ENCODE results near the gene CRHBP.
A peak's percentile ranks its signal among the peaks of the same experiment; 100 is the strongest.
"Not testable (repeated sequence)": the region's sequence is repeated elsewhere in the genome, so short reads cannot be mapped to it uniquely, and the experiment has no call there.

Gene CRHBP

DNA sequence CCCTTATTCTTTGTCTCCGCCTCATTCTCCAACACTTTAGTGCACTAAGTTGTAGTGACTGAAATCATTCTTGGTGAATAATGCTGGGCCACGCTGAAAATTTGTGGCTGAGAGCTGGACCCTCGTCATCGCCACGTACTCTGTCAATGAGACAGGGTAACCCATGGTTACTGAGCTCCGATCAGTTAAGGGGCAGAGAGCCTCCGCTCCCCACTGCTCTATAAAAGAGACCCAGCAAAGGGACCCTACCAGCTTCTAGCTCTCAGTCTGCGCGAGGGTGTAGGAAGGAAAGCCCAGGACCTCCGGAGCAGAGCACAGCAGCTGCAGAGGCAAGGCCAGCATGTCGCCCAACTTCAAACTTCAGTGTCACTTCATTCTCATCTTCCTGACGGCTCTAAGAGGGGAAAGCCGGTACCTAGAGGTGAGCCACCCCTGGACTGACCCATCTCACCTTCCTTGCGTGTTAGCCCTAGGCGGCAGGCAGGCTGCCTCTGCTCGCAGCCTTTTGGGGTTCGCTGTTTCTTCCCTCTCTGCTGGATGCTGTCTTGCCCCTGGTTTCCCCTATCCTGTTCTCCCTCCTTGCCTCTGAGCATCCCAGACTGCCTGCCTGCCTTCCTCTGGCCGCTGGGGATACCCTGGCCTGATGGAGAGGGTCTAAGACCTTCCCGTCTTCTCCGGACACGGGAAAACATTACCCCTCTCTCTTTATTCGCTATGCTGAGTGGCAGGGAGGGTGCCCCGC is at the start of gene CRHBP:
Gene CRHBP, plus strand, starts transcription at position 251 of the 742 bp plus-strand sequence. Its CDS starts 90 bp downstream, at position 341.
- DNase-seq: no peak

GRCh38 chr5:76908166-76908565 is 44.7 kb upstream of the CRHBP start:
- DNase-seq: no peak

GRCh38 chr5:76910344-76910933 is 42.4 kb upstream of the CRHBP start:
- DNase-seq: not testable (repeated sequence)

- not testable (repeated sequence) for DNase-seq
Measured at GRCh38 chr5:76914671-76915070, 38.2 kb upstream of the CRHBP start.

GRCh38 chr5:76918539-76918938 is 34.3 kb upstream of the CRHBP start:
- no peak for DNase-seq

- DNase-seq: no peak
Measured at GRCh38 chr5:76920491-76920890, 32.4 kb upstream of the CRHBP start.

- DNase-seq: no peak
Measured at GRCh38 chr5:76926329-76927105, 26.3 kb upstream of the CRHBP start.

GRCh38 chr5:76927961-76928360 is 24.9 kb upstream of the CRHBP start:
- peak; percentile 31 for DNase-seq

- no peak for DNase-seq
Measured at GRCh38 chr5:76930083-76930482, 22.8 kb upstream of the CRHBP start.

GRCh38 chr5:76938177-76938576 is 14.7 kb upstream of the CRHBP start:
- DNase-seq: no peak

- DNase-seq: no peak
Measured at GRCh38 chr5:76941000-76941399, 11.8 kb upstream of the CRHBP start.

- no peak for DNase-seq
Measured at GRCh38 chr5:76941442-76941841, 11.4 kb upstream of the CRHBP start.

DNA sequence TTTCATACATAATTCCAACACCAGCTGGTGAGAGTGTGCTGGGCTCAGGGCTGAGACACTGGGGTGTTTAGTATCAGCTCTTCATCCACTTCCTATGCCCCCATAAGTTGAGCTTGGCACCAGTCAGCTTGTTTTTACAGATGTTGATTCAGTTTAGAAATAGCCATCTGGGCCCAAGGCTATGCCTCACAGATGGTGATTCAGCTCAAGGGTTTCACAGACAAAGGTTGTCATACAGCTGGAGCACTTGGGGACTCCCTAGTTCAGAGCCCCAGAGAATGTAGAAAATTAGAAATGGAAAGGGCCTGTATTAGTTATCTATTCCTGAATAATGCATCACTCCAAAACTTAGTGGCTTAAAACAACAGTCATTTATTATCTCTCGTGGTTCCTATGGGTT is 10.3 kb upstream of the CRHBP start:
- no peak for DNase-seq

DNA sequence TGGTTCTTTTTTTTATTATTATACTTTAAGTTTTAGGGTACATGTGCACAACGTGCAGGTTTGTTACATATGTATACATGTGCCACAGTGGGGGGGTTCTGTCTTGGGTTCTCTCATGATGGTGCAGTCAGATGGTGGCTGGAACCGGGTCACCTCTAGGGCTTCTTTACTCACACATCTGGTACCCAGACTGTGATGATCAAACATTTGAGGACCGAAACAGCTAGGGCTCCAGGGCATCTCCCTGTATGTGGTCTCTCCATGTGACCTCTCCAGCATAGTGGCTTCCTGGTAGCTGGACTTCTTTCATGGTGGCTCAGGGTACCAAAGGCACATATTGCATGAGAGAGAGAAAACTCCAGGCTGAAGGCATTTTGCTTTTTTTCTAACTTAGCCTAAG is 9.8 kb upstream of the CRHBP start:
- no peak for DNase-seq

- no peak for DNase-seq
Measured at GRCh38 chr5:76944638-76945037, 8.2 kb upstream of the CRHBP start.

DNA sequence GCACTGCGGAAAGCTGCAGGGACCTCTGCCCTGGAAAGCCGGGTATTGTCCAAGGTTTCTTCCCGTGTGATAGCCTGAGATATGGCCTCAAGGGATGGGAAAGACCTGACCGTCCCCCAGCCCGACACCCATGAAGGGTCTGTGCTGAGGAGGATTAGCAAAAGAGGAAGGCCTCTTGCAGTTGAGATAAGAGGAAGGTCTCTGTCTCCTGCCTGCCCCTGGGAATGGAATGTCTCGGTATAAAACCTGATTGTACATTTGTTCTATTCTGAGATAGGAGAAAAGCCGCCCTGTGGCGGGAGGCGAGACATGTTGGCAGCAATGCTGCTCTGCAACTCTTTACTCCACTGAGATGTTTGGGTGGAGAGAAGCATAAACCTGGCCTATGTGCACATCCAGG is 7.6 kb upstream of the CRHBP start:
- not testable (repeated sequence) for DNase-seq

GRCh38 chr5:76946090-76946489 is 6.8 kb upstream of the CRHBP start:
- no peak for DNase-seq

DNA sequence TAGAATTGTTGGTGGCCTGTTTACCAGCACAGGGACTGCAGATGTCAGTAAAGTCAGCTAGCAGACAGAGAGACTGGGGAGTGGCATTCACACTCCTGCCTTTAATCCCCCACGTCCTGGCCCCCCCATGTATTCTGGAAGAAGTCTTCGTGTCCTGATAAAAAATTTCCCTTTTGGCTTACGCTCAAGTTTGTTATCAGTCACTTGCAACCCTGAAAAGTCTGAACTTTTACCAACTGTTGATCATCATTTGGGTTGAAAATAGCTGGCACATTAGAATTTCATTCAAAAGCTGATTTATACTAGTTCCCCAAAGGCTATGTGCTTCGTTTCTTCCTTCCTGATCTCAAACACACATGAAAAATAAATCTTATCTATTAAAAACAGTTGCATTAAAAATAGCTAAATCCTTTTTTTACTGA is 5.8 kb upstream of the CRHBP start:
- no peak for DNase-seq

DNA sequence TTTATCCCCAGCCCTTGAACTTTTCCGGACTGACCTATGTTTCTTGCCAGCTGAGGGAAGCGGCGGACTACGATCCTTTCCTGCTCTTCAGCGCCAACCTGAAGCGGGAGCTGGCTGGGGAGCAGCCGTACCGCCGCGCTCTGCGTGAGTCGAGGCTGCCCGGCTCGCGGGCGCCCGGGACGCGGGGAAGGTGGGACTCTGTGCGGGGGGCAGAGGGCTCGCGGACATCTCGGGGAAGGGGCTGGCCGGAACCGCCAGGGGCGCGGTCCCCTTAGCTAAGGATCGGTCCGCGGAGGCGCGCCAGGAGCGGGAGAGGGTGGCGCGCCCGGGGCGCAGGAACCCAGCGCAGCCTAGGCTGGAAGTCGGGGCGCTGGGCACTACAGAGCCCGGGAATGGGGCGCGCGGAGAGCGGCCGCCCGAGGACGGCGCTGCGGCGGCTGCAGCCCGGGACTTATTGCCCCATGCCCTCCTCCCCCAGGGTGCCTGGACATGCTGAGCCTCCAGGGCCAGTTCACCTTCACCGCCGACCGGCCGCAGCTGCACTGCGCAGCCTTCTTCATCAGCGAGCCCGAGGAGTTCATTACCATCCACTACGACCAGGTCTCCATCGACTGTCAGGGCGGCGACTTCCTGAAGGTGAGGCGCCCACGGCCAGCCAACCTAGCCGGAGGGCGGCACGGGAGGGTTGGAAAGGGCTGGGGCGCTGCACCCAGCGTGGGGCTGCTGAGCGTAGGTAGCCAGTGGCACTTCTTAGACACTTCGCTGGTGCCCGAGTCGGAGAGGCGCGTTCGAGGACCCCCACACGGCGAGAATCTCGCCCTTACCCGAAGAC is 922 bp downstream of the CRHBP start:
- DNase-seq: no peak

DNA sequence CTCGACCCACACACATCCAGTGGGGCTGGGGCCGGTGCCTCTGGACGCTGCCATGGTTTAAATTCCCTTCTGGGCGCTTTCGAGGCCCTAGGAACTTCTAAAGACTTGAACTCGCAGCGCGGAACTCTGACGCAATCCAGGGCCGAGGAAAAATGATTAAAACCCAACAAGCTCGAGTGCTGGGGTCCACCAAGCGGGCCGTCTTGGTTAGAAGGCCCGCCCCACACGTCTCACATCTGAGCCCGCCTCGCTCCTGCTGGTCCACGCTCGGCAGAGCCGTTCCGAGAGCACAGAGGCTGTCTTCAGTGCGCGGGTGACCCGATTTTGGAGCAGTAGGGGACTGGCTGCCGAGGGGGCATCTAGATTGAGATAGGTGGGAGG is 1.5 kb downstream of the CRHBP start:
- no peak for DNase-seq

DNA sequence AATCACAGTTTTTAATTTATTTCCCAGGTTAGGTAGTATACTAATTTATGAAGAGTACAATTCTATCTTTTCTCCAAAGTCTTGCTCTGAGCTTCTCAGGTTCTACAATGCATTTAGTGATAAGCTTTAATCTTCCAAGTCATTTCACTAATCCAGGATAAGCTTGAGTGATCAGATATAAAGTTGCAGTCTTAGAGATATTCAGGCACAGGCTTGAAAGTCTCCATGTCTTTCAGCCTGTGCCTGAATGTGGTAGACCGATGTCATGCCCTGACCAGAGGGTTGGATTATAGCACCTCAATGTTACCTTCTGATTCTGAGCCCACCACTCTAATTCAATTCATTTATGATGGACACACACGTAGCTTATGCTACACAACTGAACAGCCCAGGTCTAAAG is 3.2 kb downstream of the CRHBP start:
- DNase-seq: no peak

- no peak for DNase-seq
Measured at GRCh38 chr5:76958991-76959767, 6.3 kb downstream of the CRHBP start.
